Measurements from ENCODE around the gene UBE2G2.

Gene UBE2G2

GRCh38 chr21:44805859-44806258, 4.2 kb upstream of the UBE2G2 start:
- Histone ChIP-seq H3K9ac (ENCODE audit: low read length) (no peak overlapping the region), H3K4me1 (ENCODE audit: insufficient read depth, low read length) (peaks cover 3% of the 10 kb centered on the region), H3K27me3 (ENCODE audit: control insufficient read depth in 1 of 2, insufficient read depth in 2 of 2, low read length in 2 of 2) (no peaks in the 10 kb centered on the region), H3K4me3 (ENCODE audit: low read depth in 1 of 2, low read length in 2 of 2) (no peak overlapping the region), H3K36me3 (ENCODE audit: insufficient read depth, low read length) (peaks cover 57% of the 10 kb centered on the region), H3K9me3 (ENCODE audit: low read length) (no peaks in the 10 kb centered on the region), H3K27ac (ENCODE audit: low read depth, low read length) (no peak overlapping the region)

- H3K36me3 ChIP-seq (ENCODE audit: insufficient read depth, low read length), result peaks cover 54% of the 10 kb centered on the region
- H3K9ac ChIP-seq (ENCODE audit: low read length), result no peak overlapping the region
- no peaks in the 10 kb centered on the region for H3K27me3 ChIP-seq (ENCODE audit: control insufficient read depth in 1 of 2, insufficient read depth in 2 of 2, low read length in 2 of 2)
- no peak overlapping the region for H3K27ac ChIP-seq (ENCODE audit: low read depth, low read length)
- H3K4me3 ChIP-seq (ENCODE audit: low read depth in 1 of 2, low read length in 2 of 2), result no peak overlapping the region
- H3K9me3 ChIP-seq (ENCODE audit: low read length), result no peaks in the 10 kb centered on the region
- H3K4me1 ChIP-seq (ENCODE audit: insufficient read depth, low read length), result peaks cover 9% of the 10 kb centered on the region
Measured at GRCh38 chr21:44805226-44805625, 3.6 kb upstream of the UBE2G2 start.

- Histone ChIP-seq H3K9me3 (ENCODE audit: low read length) (no peaks in the 10 kb centered on the region), H3K9ac (ENCODE audit: low read length) (no peak overlapping the region), H3K36me3 (ENCODE audit: insufficient read depth, low read length) (peaks cover 50% of the 10 kb centered on the region)
Measured at GRCh38 chr21:44804762-44805161, 3.1 kb upstream of the UBE2G2 start.

GRCh38 chr21:44803651-44804050, 2.0 kb upstream of the UBE2G2 start:
- Histone ChIP-seq H3K36me3 (ENCODE audit: insufficient read depth, low read length) (peaks cover 41% of the 10 kb centered on the region), H3K4me1 (ENCODE audit: insufficient read depth, low read length) (peaks cover 20% of the 10 kb centered on the region), H3K4me3 (ENCODE audit: low read depth in 1 of 2, low read length in 2 of 2) (no peak overlapping the region), H3K27ac (ENCODE audit: low read depth, low read length) (no peak overlapping the region), H3K27me3 (ENCODE audit: control insufficient read depth in 1 of 2, insufficient read depth in 2 of 2, low read length in 2 of 2) (no peaks in the 10 kb centered on the region), H3K9ac (ENCODE audit: low read length) (no peak overlapping the region), H3K9me3 (ENCODE audit: low read length) (no peaks in the 10 kb centered on the region)

More at GRCh38 chr21:44804762-44805161, 3.1 kb upstream of the UBE2G2 start:
- Histone ChIP-seq H3K27me3 (ENCODE audit: control insufficient read depth in 1 of 2, insufficient read depth in 2 of 2, low read length in 2 of 2) (no peaks in the 10 kb centered on the region), H3K4me3 (ENCODE audit: low read depth in 1 of 2, low read length in 2 of 2) (no peak overlapping the region), H3K4me1 (ENCODE audit: insufficient read depth, low read length) (peaks cover 14% of the 10 kb centered on the region), H3K27ac (ENCODE audit: low read depth, low read length) (no peak overlapping the region)

GRCh38 chr21:44802396-44803153, 955 bp upstream of the UBE2G2 start:
- Histone ChIP-seq H3K9me3 (ENCODE audit: low read length) (no peaks in the 10 kb centered on the region), H3K36me3 (ENCODE audit: insufficient read depth, low read length) (peaks cover 36% of the 10 kb centered on the region), H3K4me1 (ENCODE audit: insufficient read depth, low read length) (peaks cover 20% of the 10 kb centered on the region), H3K4me3 (ENCODE audit: low read depth in 1 of 2, low read length in 2 of 2) (peak overlapping the region; percentile 90 to 92), H3K27ac (ENCODE audit: low read depth, low read length) (no peak overlapping the region), H3K9ac (ENCODE audit: low read length) (peak overlapping the region; percentile 42), H3K27me3 (ENCODE audit: control insufficient read depth in 1 of 2, insufficient read depth in 2 of 2, low read length in 2 of 2) (no peaks in the 10 kb centered on the region)

- H3K9ac ChIP-seq (ENCODE audit: low read length), result peak overlapping the region; percentile 43
- H3K36me3 ChIP-seq (ENCODE audit: insufficient read depth, low read length), result peaks cover 20% of the 10 kb centered on the region
- H3K4me1 ChIP-seq (ENCODE audit: insufficient read depth, low read length), result peaks cover 20% of the 10 kb centered on the region
- H3K27me3 ChIP-seq (ENCODE audit: control insufficient read depth in 1 of 2, insufficient read depth in 2 of 2, low read length in 2 of 2), result no peaks in the 10 kb centered on the region
- peak overlapping the region; percentile 81 for H3K27ac ChIP-seq (ENCODE audit: low read depth, low read length)
- H3K9me3 ChIP-seq (ENCODE audit: low read length), result no peaks in the 10 kb centered on the region
- peak overlapping the region; percentile 90 to 92 for H3K4me3 ChIP-seq (ENCODE audit: low read depth in 1 of 2, low read length in 2 of 2)
Measured at GRCh38 chr21:44800971-44801467, 601 bp downstream of the UBE2G2 start.

GRCh38 chr21:44800103-44800502, 1.5 kb downstream of the UBE2G2 start:
- Histone ChIP-seq H3K4me3 (ENCODE audit: low read depth in 1 of 2, low read length in 2 of 2) (peak overlapping the region in 1 of 2 donors; percentile 90), H3K36me3 (ENCODE audit: insufficient read depth, low read length) (peaks cover 11% of the 10 kb centered on the region), H3K9ac (ENCODE audit: low read length) (peak overlapping the region; percentile 43), H3K4me1 (ENCODE audit: insufficient read depth, low read length) (peaks cover 20% of the 10 kb centered on the region), H3K27ac (ENCODE audit: low read depth, low read length) (no peak overlapping the region), H3K9me3 (ENCODE audit: low read length) (no peaks in the 10 kb centered on the region), H3K27me3 (ENCODE audit: control insufficient read depth in 1 of 2, insufficient read depth in 2 of 2, low read length in 2 of 2) (no peaks in the 10 kb centered on the region)

GRCh38 chr21:44799646-44800045, 2.0 kb downstream of the UBE2G2 start:
- Histone ChIP-seq H3K4me3 (ENCODE audit: low read depth in 1 of 2, low read length in 2 of 2) (no peak overlapping the region), H3K36me3 (ENCODE audit: insufficient read depth, low read length) (peaks cover 9% of the 10 kb centered on the region), H3K27ac (ENCODE audit: low read depth, low read length) (no peak overlapping the region), H3K9ac (ENCODE audit: low read length) (no peak overlapping the region), H3K9me3 (ENCODE audit: low read length) (no peaks in the 10 kb centered on the region), H3K4me1 (ENCODE audit: insufficient read depth, low read length) (peaks cover 20% of the 10 kb centered on the region), H3K27me3 (ENCODE audit: control insufficient read depth in 1 of 2, insufficient read depth in 2 of 2, low read length in 2 of 2) (no peaks in the 10 kb centered on the region)

- no peaks in the 10 kb centered on the region for H3K9me3 ChIP-seq (ENCODE audit: low read length)
- H3K4me3 ChIP-seq (ENCODE audit: low read depth in 1 of 2, low read length in 2 of 2), result no peak overlapping the region
- no peak overlapping the region for H3K27ac ChIP-seq (ENCODE audit: low read depth, low read length)
- no peaks in the 10 kb centered on the region for H3K36me3 ChIP-seq (ENCODE audit: insufficient read depth, low read length)
- H3K27me3 ChIP-seq (ENCODE audit: control insufficient read depth in 1 of 2, insufficient read depth in 2 of 2, low read length in 2 of 2), result no peaks in the 10 kb centered on the region
- no peak overlapping the region for H3K9ac ChIP-seq (ENCODE audit: low read length)
- peaks cover 27% of the 10 kb centered on the region for H3K4me1 ChIP-seq (ENCODE audit: insufficient read depth, low read length)
Measured at GRCh38 chr21:44797775-44798174, 3.8 kb downstream of the UBE2G2 start.

- Histone ChIP-seq H3K4me3 (ENCODE audit: low read depth in 1 of 2, low read length in 2 of 2) (no peak overlapping the region), H3K27me3 (ENCODE audit: control insufficient read depth in 1 of 2, insufficient read depth in 2 of 2, low read length in 2 of 2) (no peaks in the 10 kb centered on the region), H3K4me1 (ENCODE audit: insufficient read depth, low read length) (peaks cover 21% of the 10 kb centered on the region), H3K9me3 (ENCODE audit: low read length) (no peaks in the 10 kb centered on the region), H3K27ac (ENCODE audit: low read depth, low read length) (no peak overlapping the region), H3K36me3 (ENCODE audit: insufficient read depth, low read length) (no peaks in the 10 kb centered on the region), H3K9ac (ENCODE audit: low read length) (no peak overlapping the region)
Measured at GRCh38 chr21:44795342-44795741, 6.3 kb downstream of the UBE2G2 start.

GRCh38 chr21:44793592-44794374, 7.8 kb downstream of the UBE2G2 start:
- no peak overlapping the region for H3K4me3 ChIP-seq (ENCODE audit: low read depth in 1 of 2, low read length in 2 of 2)
- no peaks in the 10 kb centered on the region for H3K36me3 ChIP-seq (ENCODE audit: insufficient read depth, low read length)
- H3K27me3 ChIP-seq (ENCODE audit: control insufficient read depth in 1 of 2, insufficient read depth in 2 of 2, low read length in 2 of 2), result no peaks in the 10 kb centered on the region
- H3K4me1 ChIP-seq (ENCODE audit: insufficient read depth, low read length), result peaks cover 8% of the 10 kb centered on the region
- H3K27ac ChIP-seq (ENCODE audit: low read depth, low read length), result no peak overlapping the region
- H3K9ac ChIP-seq (ENCODE audit: low read length), result no peak overlapping the region
- no peaks in the 10 kb centered on the region for H3K9me3 ChIP-seq (ENCODE audit: low read length)

Measured in muscle layer of colon (tissue), 2 donors.